ENCODE measurements around the gene IQGAP3.
A peak's percentile ranks its signal among the peaks of the same experiment; 100 is the strongest.
"Not testable (repeated sequence)": the region's sequence is repeated elsewhere in the genome, so short reads cannot be mapped to it uniquely, and the experiment has no call there.

IQGAP3 gene

GRCh38 chr1:156571919-156572662 is at the start of gene IQGAP3:
TSS of gene IQGAP3 (minus strand) at chr1:156572565. CDS start at chr1:156572529, 36 bp downstream.
- DNase-seq (ENCODE audit: low read depth in 2 of 2), result peak; percentile 31 to 38

- no peak for DNase-seq (ENCODE audit: low read depth in 2 of 2)
Observed at GRCh38 chr1:156619582-156619955, 47.2 kb upstream of the IQGAP3 start.

- DNase-seq (ENCODE audit: low read depth in 2 of 2), result no peak
Observed at GRCh38 chr1:156618853-156619581, 46.7 kb upstream of the IQGAP3 start, which contains the start of gene HAPLN2. TSS of gene HAPLN2 (plus strand) at chr1:156619415. CDS start at chr1:156623491, 4,076 bp downstream.

- DNase-seq (ENCODE audit: low read depth in 2 of 2), result no peak
Observed at GRCh38 chr1:156616463-156616862, 44.1 kb upstream of the IQGAP3 start.

GRCh38 chr1:156615946-156616345 is 43.6 kb upstream of the IQGAP3 start:
- DNase-seq (ENCODE audit: low read depth in 2 of 2), result no peak

GRCh38 chr1:156612666-156613065 is 40.3 kb upstream of the IQGAP3 start:
- no peak for DNase-seq (ENCODE audit: low read depth in 2 of 2)

- DNase-seq (ENCODE audit: low read depth in 2 of 2), result not testable (repeated sequence)
Observed at GRCh38 chr1:156610072-156610471, 37.7 kb upstream of the IQGAP3 start.

GRCh38 chr1:156608981-156609380 is 36.6 kb upstream of the IQGAP3 start:
- no peak for DNase-seq (ENCODE audit: low read depth in 2 of 2)

- peak in 1 of 2 donors; percentile 36 for DNase-seq (ENCODE audit: low read depth in 2 of 2)
Observed at GRCh38 chr1:156608036-156608674, 35.8 kb upstream of the IQGAP3 start.

GRCh38 chr1:156607344-156607743 is 35.0 kb upstream of the IQGAP3 start:
- DNase-seq (ENCODE audit: low read depth in 2 of 2), result not testable (repeated sequence)

GRCh38 chr1:156602557-156602993 is 30.2 kb upstream of the IQGAP3 start:
- DNase-seq (ENCODE audit: low read depth in 2 of 2), result no peak

GRCh38 chr1:156601892-156602291 is 29.5 kb upstream of the IQGAP3 start:
- DNase-seq (ENCODE audit: low read depth in 2 of 2), result no peak

- DNase-seq (ENCODE audit: low read depth in 2 of 2), result peak; percentile 54 to 60
Observed at GRCh38 chr1:156601122-156601830, 28.9 kb upstream of the IQGAP3 start, which contains the start of gene GPATCH4. TSS of gene GPATCH4 (minus strand) at chr1:156601479.

GRCh38 chr1:156600733-156601121 is 28.4 kb upstream of the IQGAP3 start:
- DNase-seq (ENCODE audit: low read depth in 2 of 2), result no peak

- no peak for DNase-seq (ENCODE audit: low read depth in 2 of 2)
Observed at GRCh38 chr1:156599811-156600210, 27.4 kb upstream of the IQGAP3 start.

GRCh38 chr1:156598731-156599432 is 26.5 kb upstream of the IQGAP3 start:
- no peak for DNase-seq (ENCODE audit: low read depth in 2 of 2)

GRCh38 chr1:156598125-156598524 is 25.8 kb upstream of the IQGAP3 start:
- no peak for DNase-seq (ENCODE audit: low read depth in 2 of 2)

- DNase-seq (ENCODE audit: low read depth in 2 of 2), result no peak
Observed at GRCh38 chr1:156596426-156596825, 24.1 kb upstream of the IQGAP3 start.

GRCh38 chr1:156595016-156595415 is 22.7 kb upstream of the IQGAP3 start:
- no peak for DNase-seq (ENCODE audit: low read depth in 2 of 2)

- DNase-seq (ENCODE audit: low read depth in 2 of 2), result no peak
Observed at GRCh38 chr1:156594190-156594589, 21.8 kb upstream of the IQGAP3 start.

- DNase-seq (ENCODE audit: low read depth in 2 of 2), result no peak
Observed at GRCh38 chr1:156593661-156593989, 21.3 kb upstream of the IQGAP3 start.
